T47D (cell line): ENCODE results near the gene GPALPP1.

Experiments
- DNase-seq, 2 experiments: peaks; one replicate each; pipeline versions ENCODE4 v3.0.0 to v3.0.0-alpha.2; 2011 to 2012; ENCODE audit warnings: low read depth in 1 of 2, low spot score in 1 of 2
- JUND ChIP-seq: IDR thresholded peaks from 2 replicates; pipeline ENCODE4 v1.6.1; 2012; ENCODE audit warnings: low read depth
- in situ Hi-C: cut with HindIII; loops from 2 replicates; pipeline ENCODE4 v1.10.0; 2016; ENCODE audit warnings: low sequenced_read_pairs, low pct_unique_long_range_greater_than_20kb

GPALPP1 gene

GRCh38 chr13:45021250-45021649, 31.9 kb downstream of the GPALPP1 start:
- TF ChIP-seq JUND: no peak
- in situ Hi-C loops: no loop called here
- DNase-seq: no peak

- no peak for DNase-seq
- no peak for TF ChIP-seq JUND
- in situ Hi-C loops: no loop called here
These were observed 35.5 kb downstream of the GPALPP1 start for GRCh38 chr13:45024847-45025246.

- no peak for TF ChIP-seq JUND
- in situ Hi-C loops: no loop called here
- no peak for DNase-seq
These were observed 45.0 kb downstream of the GPALPP1 start for GRCh38 chr13:45034342-45034741.

- no peak for TF ChIP-seq JUND
- DNase-seq: no peak
- in situ Hi-C loops: no loop called here
These were observed 46.9 kb downstream of the GPALPP1 start for GRCh38 chr13:45036206-45036605.

- in situ Hi-C loops: no loop called here
- TF ChIP-seq JUND: no peak
- DNase-seq: no peak
These were observed 50.8 kb downstream of the GPALPP1 start for GRCh38 chr13:45040173-45040572.

GRCh38 chr13:45040622-45041021, 51.3 kb downstream of the GPALPP1 start:
- in situ Hi-C loops: no loop called here
- no peak for DNase-seq
- TF ChIP-seq JUND: no peak

GRCh38 chr13:45042539-45042938, 53.2 kb downstream of the GPALPP1 start:
- in situ Hi-C loops: no loop called here
- DNase-seq: no peak
- TF ChIP-seq JUND: no peak

- no peak for DNase-seq
- no peak for TF ChIP-seq JUND
- in situ Hi-C loops: no loop called here
These were observed 57.1 kb downstream of the GPALPP1 start for GRCh38 chr13:45046445-45046844.

- TF ChIP-seq JUND: no peak
- in situ Hi-C loops: no loop called here
- peak; percentile 54 to 75 for DNase-seq
These were observed 58.3 kb downstream of the GPALPP1 start for GRCh38 chr13:45047394-45048310.

GRCh38 chr13:45048890-45049407, 59.6 kb downstream of the GPALPP1 start:
- no peak for DNase-seq
- in situ Hi-C loops: no loop called here
- TF ChIP-seq JUND: no peak

- DNase-seq: no peak
- no peak for TF ChIP-seq JUND
- in situ Hi-C loops: no loop called here
These were observed 60.1 kb downstream of the GPALPP1 start for GRCh38 chr13:45049478-45049877.

GRCh38 chr13:45051315-45051714, 62.0 kb downstream of the GPALPP1 start:
- in situ Hi-C loops: no loop called here
- TF ChIP-seq JUND: no peak
- DNase-seq: no peak

- TF ChIP-seq JUND: no peak
- in situ Hi-C loops: no loop called here
- DNase-seq: no peak
These were observed 66.0 kb downstream of the GPALPP1 start for GRCh38 chr13:45055198-45055901.
